Glomerular visceral epithelial cell (primary cell): ENCODE data around the gene MBD5.

ENCODE experiments used
- DNase-seq: peaks from one replicate; pipeline ENCODE4 v3.0.0-alpha.2; 2016; ENCODE audit errors: extremely low spot score

Gene MBD5

GRCh38 chr2:148475626-148476025 lies 454.7 kb downstream of the MBD5 start:
- no peak for DNase-seq

GRCh38 chr2:148479398-148479797 lies 458.5 kb downstream of the MBD5 start:
- no peak for DNase-seq

- DNase-seq, result no peak
These were observed 462.8 kb downstream of the MBD5 start for GRCh38 chr2:148483665-148484064.

- no peak for DNase-seq
These were observed 463.2 kb downstream of the MBD5 start for GRCh38 chr2:148484066-148484465.

- no peak for DNase-seq
These were observed 465.8 kb downstream of the MBD5 start for GRCh38 chr2:148486655-148487054.

- no peak for DNase-seq
These were observed 466.5 kb downstream of the MBD5 start for GRCh38 chr2:148487439-148487838.

- DNase-seq, result no peak
These were observed 470.0 kb downstream of the MBD5 start for GRCh38 chr2:148490840-148491439.

DNA sequence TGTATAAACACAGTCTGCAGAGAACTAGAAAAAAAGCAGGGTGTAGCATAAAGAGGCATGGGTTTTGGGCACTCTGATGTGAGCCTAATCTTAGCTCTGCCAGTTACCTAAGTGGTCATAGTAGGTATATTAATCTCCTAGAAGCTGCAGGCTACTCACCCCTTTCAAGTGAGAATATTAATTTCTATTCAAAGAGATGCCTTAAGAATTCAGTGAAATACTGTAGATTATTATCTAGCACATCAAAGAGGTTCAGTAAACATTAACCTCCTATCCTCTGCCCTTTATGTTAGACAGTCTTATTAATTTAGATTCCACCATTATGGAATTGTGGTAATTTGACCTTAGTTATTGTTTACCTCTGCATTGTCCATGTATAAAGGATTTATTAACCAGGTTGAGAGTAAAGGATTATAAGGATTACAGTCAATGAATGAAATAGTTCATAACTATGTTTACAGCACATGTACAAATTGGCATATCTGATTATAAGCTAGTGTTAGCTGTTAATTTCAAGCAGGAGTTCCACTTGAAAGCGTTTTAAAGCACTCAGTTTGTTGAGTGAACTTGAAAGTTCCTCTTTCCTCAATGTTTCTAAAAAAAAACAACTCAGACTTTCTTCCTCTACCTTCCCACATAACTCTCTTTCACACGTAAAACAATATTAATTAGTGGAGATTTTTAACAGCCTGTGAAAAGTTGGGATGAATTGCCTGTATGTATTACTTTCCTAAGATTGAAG lies 473.1 kb downstream of the MBD5 start:
- no peak for DNase-seq

DNA sequence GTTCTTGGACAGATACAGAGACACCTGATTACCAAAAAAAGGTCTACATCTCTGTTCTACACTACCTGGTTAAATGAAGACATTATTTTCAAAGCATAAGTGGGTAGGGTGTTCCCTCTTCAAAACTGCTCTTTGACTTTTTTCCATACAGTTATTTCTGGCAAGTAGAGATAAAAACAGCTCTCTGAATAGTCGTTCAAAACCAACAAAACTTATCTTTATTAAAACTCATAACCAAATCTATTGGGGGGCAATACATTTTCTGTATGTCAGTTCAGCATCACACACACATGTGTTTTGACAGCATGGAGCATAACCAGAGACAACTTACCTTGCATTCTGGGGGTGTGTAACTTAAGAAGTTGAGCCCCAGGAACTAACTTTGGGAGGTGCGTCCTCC lies 474.7 kb downstream of the MBD5 start:
- no peak for DNase-seq

- DNase-seq, result no peak
These were observed 480.7 kb downstream of the MBD5 start for GRCh38 chr2:148501545-148501944.

GRCh38 chr2:148503516-148503915 lies 482.6 kb downstream of the MBD5 start:
- no peak for DNase-seq

DNA sequence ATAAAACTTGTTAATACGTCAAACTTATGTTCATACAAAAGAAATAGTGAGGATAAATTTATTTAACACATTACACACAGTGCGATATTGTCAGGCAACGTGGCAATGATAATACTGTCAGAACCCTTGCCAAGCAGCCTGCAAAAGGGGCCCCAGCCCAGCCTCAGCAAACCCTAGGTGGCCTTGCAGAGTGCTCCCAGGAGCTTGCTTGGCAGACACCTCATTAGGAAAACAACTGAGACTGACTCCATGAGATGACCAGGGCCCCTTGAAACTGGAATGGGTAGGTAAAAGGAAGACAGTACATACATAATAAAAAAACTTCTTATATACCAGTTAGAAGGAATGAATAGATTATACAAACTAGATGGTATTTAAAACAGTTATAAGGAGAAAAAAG lies 487.1 kb downstream of the MBD5 start:
- DNase-seq, result no peak

- no peak for DNase-seq
These were observed 488.0 kb downstream of the MBD5 start for GRCh38 chr2:148508878-148509287.

- peak; percentile 89 for DNase-seq
These were observed 488.5 kb downstream of the MBD5 start for GRCh38 chr2:148509288-148509902.

GRCh38 chr2:148511883-148512282 lies 491.0 kb downstream of the MBD5 start:
- no peak for DNase-seq

DNA sequence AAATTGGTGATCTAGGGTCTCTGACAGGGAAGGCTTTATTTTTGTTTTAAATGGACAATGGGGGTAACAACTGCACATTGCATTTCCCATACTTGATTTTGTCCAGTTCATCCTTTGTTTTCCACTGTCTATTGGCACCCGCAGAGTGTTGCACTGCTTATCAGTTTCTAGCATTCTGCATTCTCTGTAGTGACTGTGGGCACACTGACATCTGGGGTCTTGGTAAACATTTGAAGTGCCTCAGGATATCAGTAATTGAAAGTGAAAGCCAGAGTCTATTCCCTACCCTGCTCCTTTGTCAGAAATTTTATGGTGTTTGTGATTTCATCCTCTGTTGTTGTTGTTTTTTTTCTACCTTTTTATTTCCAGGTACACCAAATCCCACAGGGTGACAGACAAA lies 491.6 kb downstream of the MBD5 start:
- no peak for DNase-seq

- DNase-seq, result no peak
These were observed 492.5 kb downstream of the MBD5 start for GRCh38 chr2:148513427-148513826.

GRCh38 chr2:148515120-148515519 lies 494.2 kb downstream of the MBD5 start:
- no peak for DNase-seq

GRCh38 chr2:148515976-148516375 lies 495.1 kb downstream of the MBD5 start:
- DNase-seq, result no peak

DNA sequence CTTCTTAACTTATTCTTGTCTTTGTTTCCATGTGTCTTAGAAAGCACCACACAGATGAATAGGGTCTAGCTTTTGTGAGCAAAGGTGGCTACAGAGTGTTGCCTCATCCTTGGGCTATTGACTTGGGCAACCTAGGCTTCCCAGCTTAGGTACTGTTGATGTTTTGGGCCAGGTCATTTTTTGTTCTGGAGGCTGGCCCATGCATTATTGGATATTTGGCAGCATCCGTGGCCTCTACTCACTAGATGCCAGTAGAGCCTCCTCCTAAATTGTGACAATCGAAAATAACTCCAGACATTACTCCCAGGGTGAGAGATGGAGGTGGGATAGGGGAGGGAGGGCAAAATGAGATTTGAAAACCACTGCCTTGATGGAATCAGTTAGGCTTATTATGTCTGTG lies 496.4 kb downstream of the MBD5 start:
- DNase-seq, result no peak

GRCh38 chr2:148517822-148518221 lies 496.9 kb downstream of the MBD5 start:
- no peak for DNase-seq

GRCh38 chr2:148519013-148519412 lies 498.1 kb downstream of the MBD5 start:
- no peak for DNase-seq

GRCh38 chr2:148521181-148521580 lies 500.3 kb downstream of the MBD5 start:
- no peak for DNase-seq
